ENCODE results near the gene GNG2. TPM values are rescaled to one million over a fixed set of nuclear protein-coding genes. Genes with fewer than 3 reads are reported as not detected.

The GNG2 gene
- total RNA-seq, 1 experiment from 2014 or later: 7.0 TPM

- H3K27me3 Mint-ChIP-seq (ENCODE audit: low read depth): no peaks in the 10 kb centered on the region
- Histone ChIP-seq H3K79me2 (ENCODE audit: insufficient read depth, low read length) (no peaks in the 10 kb centered on the region), H3K56ac (ENCODE audit: insufficient read length, low read depth, low read length) (no peak overlapping the region), H3K23ac (ENCODE audit: insufficient read length, low read depth, low read length) (no peak overlapping the region), H2BK120ac (ENCODE audit: low read depth, low read length, poor library complexity, severe bottlenecking) (no peak overlapping the region), H3K9me3 (ENCODE audit: control insufficient read depth, low read depth, low read length) (no peaks in the 10 kb centered on the region), H2AK5ac (ENCODE audit: insufficient read length, low read length) (no peak overlapping the region), H2BK20ac (ENCODE audit: low read depth, low read length, poor library complexity, severe bottlenecking) (no peak overlapping the region), H3K79me1 (ENCODE audit: insufficient read depth, low read depth, low read length, poor library complexity, severe bottlenecking) (no peaks in the 10 kb centered on the region), H3K4me1 (ENCODE audit: insufficient read depth, low read length) (no peaks in the 10 kb centered on the region), H2AFZ (ENCODE audit: low read length) (no peak overlapping the region), H3K9ac (ENCODE audit: extremely low read depth, insufficient read length, low read length) (no peak overlapping the region), H3K23me2 (ENCODE audit: insufficient read length, low read depth, low read length, poor library complexity, severe bottlenecking) (no peaks in the 10 kb centered on the region), H3K4me2 (ENCODE audit: insufficient read depth, insufficient read length, low read length) (no peak overlapping the region), H3K27ac (ENCODE audit: insufficient read length, low read depth, low read length) (no peak overlapping the region), H4K91ac (ENCODE audit: insufficient read length, low read depth, low read length) (no peak overlapping the region), H4K8ac (replicated peaks; ENCODE audit: insufficient read length, low read depth, low read length) (no peak overlapping the region), H2BK15ac (ENCODE audit: low read depth, low read length) (no peak overlapping the region), H2BK5ac (ENCODE audit: insufficient read length, low read length) (no peak overlapping the region), H2BK12ac (ENCODE audit: insufficient read length, low read depth, low read length) (no peak overlapping the region), H3K4ac (ENCODE audit: low read depth, low read length) (no peak overlapping the region), H3T11ph (ENCODE audit: low read length) (no peak overlapping the region), H3K18ac (ENCODE audit: insufficient read length, low read depth, low read length) (no peak overlapping the region), H3K27me3 (ENCODE audit: insufficient read depth, low read length) (no peaks in the 10 kb centered on the region), H3K14ac (ENCODE audit: insufficient read depth, low read length) (no peak overlapping the region), H4K20me1 (ENCODE audit: control insufficient read depth, insufficient read depth, insufficient read length) (no peaks in the 10 kb centered on the region), H4K5ac (ENCODE audit: insufficient read length, low read depth, low read length) (no peak overlapping the region)
- H3K4me1 Mint-ChIP-seq: peaks cover 0 to 5% of the 10 kb centered on the region in 2 experiments; a peak in 1 of 4 replicates
- WGBS (ENCODE audit: extremely low coverage, insufficient read length, low lambda C conversion rate): no CpG with 5 or more reads among the region's 8 CpGs
- H3K27ac Mint-ChIP-seq: no peak overlapping the region
- H3K9me3 Mint-ChIP-seq: peaks cover 6% of the 10 kb centered on the region in 2 experiments; a peak in 2 of 5 replicates
- peaks cover 0 to 3% (median 0%) of the 10 kb centered on the region in 3 experiments; a peak in 2 of 7 replicates for H3K36me3 Mint-ChIP-seq (ENCODE audit: insufficient read depth in 1 of 3, low read depth in 3 of 3)
- no peak for DNase-seq
- no peak for TF ChIP-seq CTCF (conservative IDR thresholded peaks at IDR 0.05)
- H3K4me3 Mint-ChIP-seq: no peak overlapping the region
These were observed 32.2 kb upstream of the GNG2 start for GRCh38 chr14:51828017-51828797.
